HCT116 (cell line): Measurements from ENCODE around the gene BAG1. TPM values are rescaled to one million over a fixed set of nuclear protein-coding genes. Genes with fewer than 3 reads are reported as not detected.

Source experiments
- ATAC-seq: fragments of 200-7000 bp; cut with Tn5 transposase; 2 replicates; pipeline ENCODE4 v1.9.1; 2020; ENCODE audit warnings: mild to moderate bottlenecking, moderate library complexity
- BruUV-seq: library from RNA; stranded (reverse); fragments of 400-500 nt; replicated peaks from 2 replicates; lab custom pipeline; 2021; lab: Mats Ljungman, UMichigan
- CTCF ChIA-PET: fragments of 300-600 bp; sonication (Branson Sonifier 250); formaldehyde crosslinking; loops from one replicate; lab custom pipeline; 2021; ENCODE audit warnings: antibody characterized with exemption; lab: Charles Lee
- POLR2A ChIA-PET: fragments of 300-600, 350-600 bp; sonication (Branson Sonifier 250); formaldehyde crosslinking; loops from one replicate; lab custom pipeline; 2021; ENCODE audit warnings: antibody characterized with exemption; lab: Charles Lee
- RAD21 ChIA-PET, 2 experiments: fragments of 300-600 bp; sonication (Branson Sonifier 250); formaldehyde crosslinking; loops; one replicate each; lab custom pipeline; 2023; ENCODE audit warnings: low total read pairs in 2 of 2; ENCODE audit not compliant: uncharacterized antibody in 2 of 2, unreplicated experiment in 2 of 2, low non-redundant PET in 1 of 2; lab: Charles Lee
- DNase-seq: peaks from one replicate; pipeline ENCODE4 v3.0.0-alpha.2; 2010; ENCODE audit warnings: low read depth, low spot score
- H2AFZ ChIP-seq: fragments of 200-600 bp; shearing (Covaris generic), sonication (generic); 2 replicates; pipeline ENCODE4 v1.6.1; 2017; ENCODE audit warnings: low read depth, mixed run types, mixed read lengths, antibody characterized with exemption, low read length; ENCODE audit not compliant: poor library complexity, severe bottlenecking
- H3K27ac ChIP-seq: 2 replicates; pipeline ENCODE4 v1.5.1; 2012; ENCODE audit warnings: low read depth, low read length
- H3K27me3 ChIP-seq: fragments of 200-600 bp; sonication (generic); 2 replicates; pipeline ENCODE4 v1.6.1; 2016; ENCODE audit warnings: mixed run types, low read length, mixed read lengths; ENCODE audit not compliant: insufficient read depth
- H3K36me3 ChIP-seq, 2 experiments: fragments of 200-500 bp in 1 of 2; fragments of 200-600 bp in 1 of 2; sonication (Bioruptor generic) in 1 of 2; sonication (generic) in 1 of 2; 2 replicates each; pipeline versions ENCODE4 v1.5.1 to v1.6.1; 2014 to 2016; ENCODE audit warnings: low read length in 2 of 2, inconsistent platforms in 1 of 2, mixed read lengths in 1 of 2, mixed run types in 1 of 2; ENCODE audit not compliant: insufficient read depth in 2 of 2, control insufficient read depth in 1 of 2
- H3K4me1 ChIP-seq, 2 experiments: fragments of 200-600 bp in 1 of 2; sonication (generic) in 1 of 2; 2 replicates each; pipeline versions ENCODE4 v1.5.1 to v1.6.1; 2012 to 2017; ENCODE audit warnings: low read length in 2 of 2, inconsistent platforms in 1 of 2, mild to moderate bottlenecking in 1 of 2, mixed read lengths in 1 of 2, mixed run types in 1 of 2, moderate library complexity in 1 of 2; ENCODE audit not compliant: insufficient read depth in 2 of 2, control insufficient read depth in 1 of 2
- H3K4me2 ChIP-seq: fragments of 200-600 bp; sonication (generic); 2 replicates; pipeline ENCODE4 v1.6.1; 2017; ENCODE audit warnings: mixed run types, low read length, mixed read lengths
- H3K4me3 ChIP-seq, 2 experiments: fragments of 200-600 bp in 1 of 2; sonication (generic) in 1 of 2; replicated peaks in 1 of 2; 2 replicates each; pipeline ENCODE4 v1.5.1; 2011 to 2016; ENCODE audit warnings: low read length in 2 of 2, control low read depth in 1 of 2, low read depth in 1 of 2, mild to moderate bottlenecking in 1 of 2, mixed read lengths in 1 of 2, mixed run types in 1 of 2
- H3K79me2 ChIP-seq: fragments of 200-600 bp; sonication (generic); 2 replicates; pipeline ENCODE4 v1.6.1; 2017; ENCODE audit warnings: mild to moderate bottlenecking, mixed run types, low read length, moderate library complexity, mixed read lengths; ENCODE audit not compliant: insufficient read depth
- H3K9ac ChIP-seq: fragments of 200-600 bp; sonication (generic); 2 replicates; pipeline ENCODE4 v1.6.1; 2016; ENCODE audit warnings: low read length, mixed read lengths
- H3K9me2 ChIP-seq: fragments of 200-600 bp; sonication (generic), shearing (Covaris generic); 2 replicates; pipeline ENCODE4 v1.6.1; 2017; ENCODE audit warnings: mixed run types, mild to moderate bottlenecking, moderate library complexity; ENCODE audit not compliant: insufficient read depth
- H3K9me3 ChIP-seq, 2 experiments: fragments of 200-500 bp in 1 of 2; fragments of 200-600 bp in 1 of 2; sonication (Bioruptor generic) in 1 of 2; sonication (generic) in 1 of 2; 2 replicates each; pipeline ENCODE4 v1.6.1; 2014 to 2017; ENCODE audit warnings: low read length in 2 of 2, mixed read lengths in 2 of 2, inconsistent platforms in 1 of 2, low read depth in 1 of 2, mild to moderate bottlenecking in 1 of 2, mixed run types in 1 of 2, moderate library complexity in 1 of 2; ENCODE audit not compliant: control insufficient read depth in 1 of 2, insufficient read depth in 1 of 2
- H4K20me1 ChIP-seq: fragments of 200-600 bp; sonication (generic), shearing (Covaris generic); 2 replicates; pipeline ENCODE4 v1.6.1; 2017; ENCODE audit warnings: mixed run types, mild to moderate bottlenecking, moderate library complexity; ENCODE audit not compliant: insufficient read depth
- ATF3 ChIP-seq: IDR thresholded peaks from 2 replicates; pipeline ENCODE4 v1.6.1; 2012
- CBX3 ChIP-seq: IDR thresholded peaks from 2 replicates; pipeline ENCODE4 v1.6.1; 2012; ENCODE audit warnings: low read depth
- EZH2phosphoT487 ChIP-seq: fragments of 200-600 bp; IDR thresholded peaks from 2 replicates; pipeline ENCODE4 v1.6.1; 2018; ENCODE audit warnings: antibody characterized with exemption, borderline replicate concordance
- FOSL1 ChIP-seq: IDR thresholded peaks from 2 replicates; pipeline ENCODE4 v1.6.1; 2012; ENCODE audit warnings: low read depth
- MAX ChIP-seq: IDR thresholded peaks from 2 replicates; pipeline ENCODE4 v1.6.1; 2012
- POLR2AphosphoS5 ChIP-seq: IDR thresholded peaks from 2 replicates; pipeline ENCODE4 v1.6.1; 2011; ENCODE audit warnings: mild to moderate bottlenecking, low read depth, low read length, moderate library complexity
- SP1 ChIP-seq: IDR thresholded peaks from 2 replicates; pipeline ENCODE4 v1.6.1; 2012; ENCODE audit warnings: low read depth
- SRF ChIP-seq: IDR thresholded peaks from 2 replicates; pipeline ENCODE4 v1.6.1; 2012; ENCODE audit warnings: low read depth
- TCF7L2 ChIP-seq: IDR thresholded peaks from 2 replicates; pipeline ENCODE4 v1.7.0; 2011; ENCODE audit warnings: borderline replicate concordance, inconsistent platforms; ENCODE audit not compliant: insufficient read depth, insufficient read length; ENCODE audit errors: extremely low read depth
- YY1 ChIP-seq: IDR thresholded peaks from 2 replicates; pipeline ENCODE4 v1.6.1; 2011; ENCODE audit warnings: low read length, low read depth, moderate library complexity, mild to moderate bottlenecking; ENCODE audit not compliant: insufficient replicate concordance; ENCODE audit errors: extremely low read depth
- ZFX ChIP-seq: fragments of 450-650 bp; IDR thresholded peaks from 2 replicates; pipeline ENCODE4 v1.6.1; 2017
- ZNF274 ChIP-seq: fragments of 200-500 bp; sonication (Bioruptor generic); IDR thresholded peaks from 2 replicates; pipeline ENCODE4 v1.6.1; 2014; ENCODE audit warnings: mild to moderate bottlenecking, low read depth, low read length, inconsistent platforms
- intact Hi-C: fragments of 100-400 bp; cut with micrococcal nuclease; formaldehyde crosslinking; loops from 2 replicates; pipeline ENCODE4 v1.10.0; 2022
- total RNA-seq: library from RNA; stranded (reverse); gene quantifications from one replicate; pipeline ENCODE4 v1.2.1, GENCODE V29; 2021; ENCODE audit not compliant: unreplicated experiment
- TF ChIP-seq, protein P1 (sequence below), 3 experiments: fragments of 200-600 bp in 1 of 3; sonication (generic) in 1 of 3; IDR thresholded peaks in 2 of 3; conservative IDR thresholded peaks in 1 of 3; 2 replicates each; pipeline ENCODE4 v1.5.1; 2012 to 2017; ENCODE audit warnings: low read depth in 2 of 3, low read length in 2 of 3, antibody characterized with exemption in 1 of 3, borderline replicate concordance in 1 of 3, control low read depth in 1 of 3, mild to moderate bottlenecking in 1 of 3, mixed read lengths in 1 of 3, mixed run types in 1 of 3, moderate library complexity in 1 of 3; ENCODE audit not compliant: insufficient read depth in 1 of 3

BAG1 gene
- total RNA-seq, 1 experiment from 2014 or later: 58.2 TPM

- intact Hi-C loops: no loop called here
- POLR2A ChIA-PET: interaction anchor here (1.7 to 1.9 kb wide), 2 partner anchors 57 to 208 kb away, joined by 6 to 8 read pairs; partner anchors contain the start of genes DNAJA1 and NFX1
- TF ChIP-seq FOSL1: no peak
- no peak for TF ChIP-seq EZH2phosphoT487
- no peak for TF ChIP-seq ATF3
- no peak for TF ChIP-seq ZNF274
- TF ChIP-seq, all 23 proteins: peak for 0
- BruUV-seq: no TSS peak
- Histone ChIP-seq H3K36me3 (no peaks in the 10 kb centered on the region), H4K20me1 (no peaks in the 10 kb centered on the region), H3K4me3 (no peak overlapping the region), H3K9me2 (no peaks in the 10 kb centered on the region), H3K4me2 (no peak overlapping the region), H3K9me3 (no peaks in the 10 kb centered on the region), H3K4me1 (peaks cover 50 to 66% of the 10 kb centered on the region in 2 experiments), H3K27me3 (no peaks in the 10 kb centered on the region), H3K27ac (no peak overlapping the region), H2AFZ (no peak overlapping the region), H3K79me2 (no peaks in the 10 kb centered on the region), H3K9ac (no peak overlapping the region)
- CTCF ChIA-PET: no interaction called here
- ATAC-seq (no peak), DNase-seq (no peak)
- RAD21 ChIA-PET: no interaction called here
Measured at GRCh38 chr9:33232815-33233214, 31.7 kb downstream of the BAG1 start.

- DNase-seq (no peak), ATAC-seq (peak; percentile 1; the same call in 1 of the 2 replicates)
- Histone ChIP-seq H3K4me3 (no peak overlapping the region), H3K79me2 (no peaks in the 10 kb centered on the region), H2AFZ (no peak overlapping the region), H3K27me3 (no peaks in the 10 kb centered on the region), H3K27ac (0 out of 2 replicates have a peak overlapping the region, but pooled peaks have one; percentile 2), H3K9me3 (no peaks in the 10 kb centered on the region), H3K4me2 (peak overlapping the region; percentile 62), H3K9ac (no peak overlapping the region), H3K36me3 (no peaks in the 10 kb centered on the region), H4K20me1 (no peaks in the 10 kb centered on the region), H3K4me1 (peaks cover 50 to 66% of the 10 kb centered on the region in 2 experiments), H3K9me2 (no peaks in the 10 kb centered on the region)
- intact Hi-C loops: no loop called here
- BruUV-seq: no TSS peak
- TF ChIP-seq ZFX (no peak), TCF7L2 (no peak), SRF (no peak), FOSL1 (no peak), POLR2AphosphoS5 (no peak), ATF3 (no peak), SP1 (no peak), CBX3 (no peak), YY1 (no peak), MAX (no peak)
- TF ChIP-seq, protein P1, sequence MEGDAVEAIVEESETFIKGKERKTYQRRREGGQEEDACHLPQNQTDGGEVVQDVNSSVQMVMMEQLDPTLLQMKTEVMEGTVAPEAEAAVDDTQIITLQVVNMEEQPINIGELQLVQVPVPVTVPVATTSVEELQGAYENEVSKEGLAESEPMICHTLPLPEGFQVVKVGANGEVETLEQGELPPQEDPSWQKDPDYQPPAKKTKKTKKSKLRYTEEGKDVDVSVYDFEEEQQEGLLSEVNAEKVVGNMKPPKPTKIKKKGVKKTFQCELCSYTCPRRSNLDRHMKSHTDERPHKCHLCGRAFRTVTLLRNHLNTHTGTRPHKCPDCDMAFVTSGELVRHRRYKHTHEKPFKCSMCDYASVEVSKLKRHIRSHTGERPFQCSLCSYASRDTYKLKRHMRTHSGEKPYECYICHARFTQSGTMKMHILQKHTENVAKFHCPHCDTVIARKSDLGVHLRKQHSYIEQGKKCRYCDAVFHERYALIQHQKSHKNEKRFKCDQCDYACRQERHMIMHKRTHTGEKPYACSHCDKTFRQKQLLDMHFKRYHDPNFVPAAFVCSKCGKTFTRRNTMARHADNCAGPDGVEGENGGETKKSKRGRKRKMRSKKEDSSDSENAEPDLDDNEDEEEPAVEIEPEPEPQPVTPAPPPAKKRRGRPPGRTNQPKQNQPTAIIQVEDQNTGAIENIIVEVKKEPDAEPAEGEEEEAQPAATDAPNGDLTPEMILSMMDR (IDR thresholded peaks at IDR 0.05 in 2 of 3, conservative IDR thresholded peaks at IDR 0.05 in 1 of 3; ENCODE audit: borderline replicate concordance in 1 of 3, insufficient read depth in 1 of 3, low read depth in 2 of 3, low read length in 2 of 3): no peak
- RAD21 ChIA-PET: no interaction called here
- POLR2A ChIA-PET: interaction anchor here (1.5 kb wide), 1 partner anchor 207 kb away, joined by 5 read pairs; the partner anchor contains the start of gene DNAJA1
- CTCF ChIA-PET: interaction anchor here (1.1 kb wide), 1 partner anchor 267 kb away, joined by 4 read pairs; no protein-coding TSS in a partner anchor
Measured at GRCh38 chr9:33231623-33231942, 32.9 kb downstream of the BAG1 start.
